AG04449 (cell line): Measurements from ENCODE around the gene STEAP2.

Experiments used
- CTCF ChIA-PET: fragments of 350-600 bp; formaldehyde crosslinking; extraction: SDS; loops from one replicate; lab custom pipeline; 2021; ENCODE audit warnings: antibody characterized with exemption; lab: Yijun Ruan, JAX
- POLR2A ChIA-PET: fragments of 400-600, 350-600 bp; formaldehyde crosslinking; extraction: SDS; loops from one replicate; lab custom pipeline; 2020; ENCODE audit warnings: antibody characterized with exemption, inconsistent platforms; lab: Yijun Ruan, JAX
- DNase-seq: peaks from one replicate; pipeline ENCODE4 v3.0.0-alpha.2; 2010; ENCODE audit warnings: low read depth, low spot score
- H3K4me3 ChIP-seq: 2 replicates; pipeline ENCODE4 v1.5.1; 2011; ENCODE audit warnings: low read depth, mild to moderate bottlenecking, control low read depth, low read length
- TF ChIP-seq, protein P1 (sequence below): IDR thresholded peaks from one replicate; pipeline ENCODE4 v1.5.1; 2011; ENCODE audit warnings: mild to moderate bottlenecking, moderate library complexity, low read length, control low read depth, inconsistent platforms; ENCODE audit not compliant: insufficient read depth; ENCODE audit errors: missing control alignments

STEAP2 gene

DNA sequence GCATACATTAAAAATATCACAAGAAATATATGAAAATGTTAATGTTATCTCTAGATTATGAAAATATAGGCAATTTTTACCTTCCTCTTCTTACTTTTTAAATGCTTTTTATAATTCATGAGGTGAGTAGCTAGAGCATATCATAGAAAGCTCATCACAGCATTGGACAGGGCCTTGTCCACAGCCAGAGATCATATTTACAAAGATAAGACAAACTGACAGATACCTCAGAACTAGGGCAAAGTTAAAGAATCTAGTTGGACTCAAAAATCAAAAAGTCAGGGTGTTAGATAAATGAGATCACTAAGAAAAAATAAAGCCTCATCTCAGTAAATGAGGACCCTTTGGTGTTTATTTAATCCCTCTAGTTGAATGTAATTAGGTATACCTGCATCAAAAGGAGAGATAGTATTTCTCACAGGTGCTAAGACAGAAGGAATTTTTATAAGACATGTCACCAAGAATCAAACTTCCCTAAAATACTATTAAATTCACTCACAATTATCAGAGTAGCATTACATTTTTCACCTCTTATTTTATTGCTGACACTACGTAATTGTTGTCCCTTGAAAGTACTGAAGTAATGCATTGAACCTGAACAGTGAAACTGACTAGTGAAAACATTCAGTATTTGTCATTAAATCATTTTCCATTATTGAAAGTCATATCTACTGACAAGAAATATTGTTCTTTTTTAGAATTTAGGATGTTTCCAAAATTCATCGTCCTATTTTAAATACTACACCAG, 59.1 kb downstream of the STEAP2 start:
- TF ChIP-seq, protein P1, sequence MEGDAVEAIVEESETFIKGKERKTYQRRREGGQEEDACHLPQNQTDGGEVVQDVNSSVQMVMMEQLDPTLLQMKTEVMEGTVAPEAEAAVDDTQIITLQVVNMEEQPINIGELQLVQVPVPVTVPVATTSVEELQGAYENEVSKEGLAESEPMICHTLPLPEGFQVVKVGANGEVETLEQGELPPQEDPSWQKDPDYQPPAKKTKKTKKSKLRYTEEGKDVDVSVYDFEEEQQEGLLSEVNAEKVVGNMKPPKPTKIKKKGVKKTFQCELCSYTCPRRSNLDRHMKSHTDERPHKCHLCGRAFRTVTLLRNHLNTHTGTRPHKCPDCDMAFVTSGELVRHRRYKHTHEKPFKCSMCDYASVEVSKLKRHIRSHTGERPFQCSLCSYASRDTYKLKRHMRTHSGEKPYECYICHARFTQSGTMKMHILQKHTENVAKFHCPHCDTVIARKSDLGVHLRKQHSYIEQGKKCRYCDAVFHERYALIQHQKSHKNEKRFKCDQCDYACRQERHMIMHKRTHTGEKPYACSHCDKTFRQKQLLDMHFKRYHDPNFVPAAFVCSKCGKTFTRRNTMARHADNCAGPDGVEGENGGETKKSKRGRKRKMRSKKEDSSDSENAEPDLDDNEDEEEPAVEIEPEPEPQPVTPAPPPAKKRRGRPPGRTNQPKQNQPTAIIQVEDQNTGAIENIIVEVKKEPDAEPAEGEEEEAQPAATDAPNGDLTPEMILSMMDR, result no peak
- DNase-seq, result no peak
- ChIA-PET CTCF (interaction anchor here (1.1 to 1.9 kb wide), 5 partner anchors 8 to 117 kb away, joined by 3 to 6 read pairs (median 4); partner anchors contain the start of genes STEAP1 and STEAP2), POLR2A (no interaction called here)
- no peak overlapping the region for H3K4me3 ChIP-seq

DNA sequence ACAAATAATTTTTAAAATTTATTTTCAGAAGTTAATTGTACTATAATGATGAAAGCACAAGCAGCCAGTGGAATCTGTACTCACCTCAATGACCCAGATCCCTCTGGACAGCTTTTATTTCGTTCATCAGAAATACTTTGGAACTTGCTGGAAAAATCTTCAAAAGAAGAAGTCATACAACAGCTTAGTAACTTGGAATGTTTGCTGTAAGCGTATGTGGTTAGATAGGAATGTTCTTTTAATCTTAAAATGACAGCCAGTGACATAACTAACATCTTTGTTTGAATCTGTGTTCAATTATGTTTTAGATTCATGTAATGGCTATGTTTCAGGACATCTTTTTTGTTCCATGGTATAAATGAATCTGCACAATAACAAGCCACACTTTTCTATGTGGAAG, 60.2 kb downstream of the STEAP2 start:
- TF ChIP-seq, protein P1, result no peak
- CTCF ChIA-PET, result interaction anchor here (0.9 to 1.6 kb wide), 5 partner anchors 9 to 171 kb away, joined by 3 to 6 read pairs (median 3); partner anchors contain the start of genes STEAP1 and STEAP2
- POLR2A ChIA-PET, result interaction anchor here (0.7 kb wide), 1 partner anchor 60 kb away, joined by 3 read pairs; the partner anchor contains the start of gene STEAP2
- peak; percentile 24 for DNase-seq
- H3K4me3 ChIP-seq, result no peak overlapping the region

DNA sequence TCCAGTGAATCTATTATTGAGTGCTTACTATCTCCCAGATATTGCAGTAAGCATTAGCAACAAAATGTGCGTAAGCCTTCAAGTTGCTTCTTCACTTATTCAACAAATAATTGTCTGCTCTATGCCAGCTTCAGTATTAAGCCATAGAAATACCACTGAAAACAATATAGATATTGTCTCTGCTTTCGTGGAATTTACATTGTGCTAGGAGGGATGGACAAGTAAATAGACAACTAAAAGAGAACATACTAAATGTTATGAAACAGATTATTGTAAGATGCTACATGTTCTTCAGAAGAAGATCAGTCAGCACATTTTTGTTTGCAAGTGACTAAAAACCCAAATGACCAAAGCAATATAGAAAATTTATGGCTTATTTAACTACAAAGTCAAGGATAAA, 60.7 kb downstream of the STEAP2 start:
- H3K4me3 ChIP-seq, result no peak overlapping the region
- ChIA-PET CTCF (interaction anchor here (0.9 to 1.6 kb wide), 4 partner anchors 18 to 170 kb away, joined by 3 to 6 read pairs (median 4); partner anchors contain the start of genes STEAP1 and STEAP2), POLR2A (no interaction called here)
- TF ChIP-seq, protein P1, result no peak
- no peak for DNase-seq

DNA sequence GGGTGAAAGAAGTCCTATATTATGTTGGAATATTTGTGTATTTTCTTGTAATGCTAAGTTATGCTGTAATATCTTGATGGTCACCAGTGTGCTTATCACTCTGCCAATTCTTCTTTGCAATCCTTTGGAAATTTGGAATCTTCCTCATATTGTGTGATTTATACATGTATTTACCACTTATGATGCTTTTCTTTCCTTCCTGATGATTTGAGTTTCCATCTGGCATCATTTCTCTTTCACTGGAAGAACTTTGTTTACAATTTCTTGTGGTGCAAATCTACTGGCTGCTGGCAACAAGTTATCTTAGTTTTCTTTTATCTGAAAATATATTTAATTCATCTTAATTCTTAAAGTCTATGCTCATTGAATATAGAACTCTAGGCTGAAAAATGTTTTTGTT, 62.6 kb downstream of the STEAP2 start:
- TF ChIP-seq, protein P1, result no peak
- ChIA-PET POLR2A (no interaction called here), CTCF (interaction anchor here (1.1 to 1.4 kb wide), 2 partner anchors 28 to 120 kb away, joined by 3 to 5 read pairs; partner anchors contain the start of gene STEAP1)
- H3K4me3 ChIP-seq, result no peak overlapping the region
- DNase-seq, result no peak

DNA sequence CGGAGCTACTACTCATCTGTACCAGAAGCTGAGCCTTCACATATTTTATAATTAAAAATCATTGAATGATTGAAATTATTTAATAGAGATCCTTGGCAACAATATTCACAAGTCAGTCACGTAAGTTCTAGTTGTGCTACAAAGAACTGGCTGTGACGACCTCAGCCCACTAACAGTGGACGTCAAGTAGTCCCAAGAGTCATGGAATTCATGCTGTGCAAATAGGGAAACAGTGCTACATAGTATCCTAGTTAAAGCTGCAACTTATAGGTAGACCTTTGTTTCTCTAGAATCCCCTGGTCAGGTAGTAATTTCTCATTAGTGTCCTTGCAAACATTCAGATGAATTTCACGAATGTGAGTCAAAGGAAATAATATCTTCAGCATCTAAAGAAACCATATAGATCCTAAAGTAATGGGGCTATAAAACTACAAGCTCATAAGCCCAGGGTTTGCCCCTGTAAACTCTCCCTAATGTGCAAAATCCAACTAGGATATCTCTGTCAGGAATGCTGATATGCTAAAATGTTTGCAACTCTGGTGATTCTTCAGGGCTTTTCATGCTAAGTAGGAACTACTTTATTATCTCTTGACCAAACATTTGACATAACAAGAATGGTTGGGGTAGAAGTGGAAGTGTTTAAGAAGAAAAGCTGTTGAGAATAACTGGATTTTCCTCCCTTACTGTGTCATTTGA, 64.6 kb downstream of the STEAP2 start:
- ChIA-PET CTCF (interaction anchor here (1.2 to 1.6 kb wide), 3 partner anchors 123 to 155 kb away, joined by 3 to 8 read pairs (median 3); partner anchors contain the start of gene STEAP1), POLR2A (no interaction called here)
- no peak for DNase-seq
- H3K4me3 ChIP-seq, result no peak overlapping the region
- TF ChIP-seq, protein P1, result no peak
